Ishikawa (cell line): Measurements from ENCODE around the gene ICA1L.

ENCODE experiments used
- CEBPB ChIP-seq: IDR thresholded peaks from 2 replicates; pipeline ENCODE4 v1.6.1; 2012
- CREB1 ChIP-seq: IDR thresholded peaks from 2 replicates; pipeline ENCODE4 v1.6.1; 2012; ENCODE audit warnings: low read depth
- EP300 ChIP-seq: IDR thresholded peaks from 2 replicates; pipeline ENCODE4 v1.6.1; 2012; ENCODE audit warnings: borderline replicate concordance
- FOXM1 ChIP-seq: IDR thresholded peaks from 2 replicates; pipeline ENCODE4 v1.6.1; 2012; ENCODE audit warnings: low read depth, borderline replicate concordance
- MAX ChIP-seq: IDR thresholded peaks from 2 replicates; pipeline ENCODE4 v1.6.1; 2012
- RAD21 ChIP-seq: IDR thresholded peaks from 2 replicates; pipeline ENCODE4 v1.6.1; 2012; ENCODE audit warnings: low read depth
- REST ChIP-seq: IDR thresholded peaks from 2 replicates; pipeline ENCODE4 v1.6.1; 2012; ENCODE audit warnings: low read depth, mild to moderate bottlenecking
- TAF1 ChIP-seq: IDR thresholded peaks from 2 replicates; pipeline ENCODE4 v1.6.1; 2012; ENCODE audit warnings: low read depth, mild to moderate bottlenecking
- TEAD4 ChIP-seq: IDR thresholded peaks from 2 replicates; pipeline ENCODE4 v1.6.1; 2012
- USF1 ChIP-seq: IDR thresholded peaks from 2 replicates; pipeline ENCODE4 v1.6.1; 2012

GRCh38 chr2:202774104-202774503 is 97.5 kb downstream of the ICA1L start:
- TF ChIP-seq CEBPB (no peak), USF1 (no peak), MAX (no peak), TAF1 (no peak), CREB1 (no peak), RAD21 (no peak), TEAD4 (no peak), FOXM1 (no peak), REST (no peak), EP300 (no peak)
